H1 (cell line): ENCODE measurements around the gene VASN. TPM values are rescaled to one million over a fixed set of nuclear protein-coding genes. Genes with fewer than 3 reads are reported as not detected.

Source experiments
- CTCF ChIA-PET: fragments of 300-600 bp; sonication (Branson Sonifier 250); formaldehyde crosslinking; loops from one replicate; lab custom pipeline; 2021; ENCODE audit not compliant: partially characterized antibody; lab: Charles Lee
- POLR2A ChIA-PET: fragments of 300-600 bp; sonication (Branson Sonifier 250); formaldehyde crosslinking; loops from one replicate; lab custom pipeline; 2021; ENCODE audit warnings: inconsistent platforms; ENCODE audit not compliant: partially characterized antibody; lab: Charles Lee
- DNase-seq, 2 experiments: peaks; one replicate each; pipeline versions ENCODE4 v3.0.0 to v3.0.0-alpha.2; 2010 to 2022; ENCODE audit warnings: low spot score in 2 of 2, low read depth in 1 of 2, mixed read lengths in 1 of 2
- FAIRE-seq: peaks from 2 replicates; lab custom pipeline; 2011; peaks lifted over from hg19 to GRCh38; lab: Jason Lieb, UNC
- H2AFZ ChIP-seq: 2 replicates; pipeline ENCODE4 v1.8.1; 2012; ENCODE audit warnings: low read length, inconsistent platforms
- H2AK5ac ChIP-seq: 2 replicates; pipeline ENCODE4 v1.6.1; 2013; ENCODE audit warnings: low read depth, low read length
- H2BK120ac ChIP-seq: replicated peaks from 2 replicates; pipeline ENCODE3; 2013; ENCODE audit warnings: low read depth, low read length, inconsistent platforms
- H2BK12ac ChIP-seq: 2 replicates; pipeline ENCODE4 v1.6.1; 2013; ENCODE audit warnings: low read depth, low read length
- H2BK15ac ChIP-seq: 2 replicates; pipeline ENCODE4 v1.6.1; 2013; ENCODE audit warnings: low read length
- H2BK20ac ChIP-seq: 2 replicates; pipeline ENCODE4 v1.6.1; 2013; ENCODE audit warnings: low read length
- H2BK5ac ChIP-seq: 2 replicates; pipeline ENCODE4 v1.6.1; 2013; ENCODE audit warnings: low read depth, low read length
- H3K14ac ChIP-seq: 2 replicates; pipeline ENCODE4 v1.6.1; 2013; ENCODE audit warnings: inconsistent platforms; ENCODE audit not compliant: insufficient read length
- H3K18ac ChIP-seq: 2 replicates; pipeline ENCODE4 v1.6.1; 2013; ENCODE audit warnings: low read length; ENCODE audit errors: extremely low read depth
- H3K23ac ChIP-seq: 2 replicates; pipeline ENCODE4 v1.6.1; 2013; ENCODE audit warnings: inconsistent platforms; ENCODE audit not compliant: insufficient read length
- H3K23me2 ChIP-seq: 2 replicates; pipeline ENCODE4 v1.6.1; 2013; ENCODE audit warnings: low read depth, low read length
- H3K27ac ChIP-seq: 2 replicates; pipeline ENCODE4 v1.6.1; 2011; ENCODE audit warnings: low read depth, low read length, inconsistent platforms
- H3K27me3 ChIP-seq, 4 experiments: replicated peaks in 1 of 4; 1 replicate in 1 of 4; 2 replicates in 3 of 4; pipeline versions ENCODE4 v1.6.1 to v1.8.1; 2011 to 2013; ENCODE audit warnings: low read length in 3 of 4, mild to moderate bottlenecking in 3 of 4, inconsistent platforms in 2 of 4, mixed read lengths in 2 of 4, moderate library complexity in 1 of 4; ENCODE audit not compliant: control insufficient read depth in 3 of 4, insufficient read depth in 3 of 4; ENCODE audit errors: extremely low read depth in 1 of 4
- H3K36me3 ChIP-seq, 4 experiments: 2 replicates each; pipeline versions ENCODE4 v1.6.1 to v1.8.1; 2011 to 2013; ENCODE audit warnings: mild to moderate bottlenecking in 4 of 4, low read length in 3 of 4, moderate library complexity in 2 of 4, control low read depth in 1 of 4, inconsistent platforms in 1 of 4; ENCODE audit not compliant: insufficient read depth in 4 of 4, control insufficient read depth in 2 of 4
- H3K4ac ChIP-seq: replicated peaks from 2 replicates; pipeline ENCODE3; 2013; ENCODE audit warnings: low read length, low read depth, mixed read lengths, inconsistent platforms; ENCODE audit not compliant: insufficient read length
- H3K4me1 ChIP-seq, 4 experiments: replicated peaks in 1 of 4; 1 replicate in 1 of 4; 2 replicates in 3 of 4; pipeline versions ENCODE4 v1.6.1 to v1.8.1; 2011 to 2013; ENCODE audit warnings: low read length in 3 of 4, inconsistent platforms in 2 of 4, mixed read lengths in 1 of 4; ENCODE audit not compliant: insufficient read depth in 4 of 4, control insufficient read depth in 3 of 4
- H3K4me2 ChIP-seq, 2 experiments: 2 replicates each; pipeline versions ENCODE4 v1.6.1 to v1.8.1; 2011 to 2013; ENCODE audit warnings: low read depth in 2 of 2, low read length in 2 of 2, control low read depth in 1 of 2, inconsistent platforms in 1 of 2, mild to moderate bottlenecking in 1 of 2; ENCODE audit not compliant: insufficient read depth in 1 of 2
- H3K4me3 ChIP-seq, 4 experiments: fragments of 200-600, 300-600 bp in 1 of 4; sonication (generic), shearing (Covaris generic), sonication (Bioruptor Twin) in 1 of 4; 2 replicates each; pipeline versions ENCODE4 v1.5.1 to v1.8.1; 2011 to 2016; ENCODE audit warnings: low read length in 4 of 4, low read depth in 3 of 4, control low read depth in 2 of 4, inconsistent platforms in 2 of 4, mild to moderate bottlenecking in 2 of 4, mixed read lengths in 1 of 4, moderate library complexity in 1 of 4; ENCODE audit not compliant: insufficient read depth in 2 of 4; ENCODE audit errors: extremely low read depth in 1 of 4
- H3K56ac ChIP-seq: replicated peaks from 2 replicates; pipeline ENCODE3; 2013; ENCODE audit warnings: low read depth, mild to moderate bottlenecking, mixed read lengths, low read length, inconsistent platforms; ENCODE audit not compliant: insufficient read length
- H3K79me1 ChIP-seq: 2 replicates; pipeline ENCODE4 v1.6.1; 2013; ENCODE audit warnings: low read depth, low read length, control low read depth
- H3K79me2 ChIP-seq, 2 experiments: 2 replicates each; pipeline versions ENCODE4 v1.6.1 to v1.8.1; 2012 to 2013; ENCODE audit warnings: low read length in 2 of 2, mild to moderate bottlenecking in 2 of 2, inconsistent platforms in 1 of 2; ENCODE audit not compliant: insufficient read depth in 2 of 2, control insufficient read depth in 1 of 2
- H3K9ac ChIP-seq, 4 experiments: replicated peaks in 1 of 4; 1 replicate in 1 of 4; 2 replicates in 3 of 4; pipeline versions ENCODE4 v1.6.1 to v1.8.1; 2011 to 2013; ENCODE audit warnings: low read depth in 3 of 4, low read length in 3 of 4, control low read depth in 2 of 4, mild to moderate bottlenecking in 2 of 4, moderate library complexity in 2 of 4, inconsistent platforms in 1 of 4; ENCODE audit errors: extremely low read depth in 1 of 4
- H3K9me3 ChIP-seq, 2 experiments: 2 replicates each; pipeline versions ENCODE4 v1.6.1 to v1.8.1; 2012 to 2013; ENCODE audit warnings: mild to moderate bottlenecking in 2 of 2, moderate library complexity in 2 of 2, control low read depth in 1 of 2, inconsistent platforms in 1 of 2, low read depth in 1 of 2, low read length in 1 of 2, mixed read lengths in 1 of 2; ENCODE audit not compliant: insufficient read depth in 2 of 2
- H4K20me1 ChIP-seq, 2 experiments: replicated peaks in 1 of 2; 2 replicates each; pipeline versions ENCODE3 to v1.8.1; 2011 to 2013; ENCODE audit warnings: inconsistent platforms in 2 of 2, low read length in 2 of 2, mild to moderate bottlenecking in 1 of 2; ENCODE audit not compliant: insufficient read depth in 2 of 2, control insufficient read depth in 1 of 2
- H4K5ac ChIP-seq: 2 replicates; pipeline ENCODE4 v1.6.1; 2013; ENCODE audit warnings: low read length, low read depth, mixed read lengths, inconsistent platforms; ENCODE audit not compliant: insufficient read length
- H4K8ac ChIP-seq: 2 replicates; pipeline ENCODE4 v1.8.0; 2013; ENCODE audit warnings: mild to moderate bottlenecking, moderate library complexity, low read length, inconsistent platforms; ENCODE audit not compliant: insufficient read depth; ENCODE audit errors: extremely low read depth
- H4K91ac ChIP-seq: replicated peaks from 2 replicates; pipeline ENCODE3; 2013; ENCODE audit warnings: low read length, mixed read lengths, inconsistent platforms; ENCODE audit not compliant: insufficient read length
- FOSL1 ChIP-seq: IDR thresholded peaks from 2 replicates; pipeline ENCODE4 v1.6.1; 2011; ENCODE audit warnings: mild to moderate bottlenecking, low read depth, low read length, moderate library complexity; ENCODE audit not compliant: insufficient read depth
- WGBS, 2 experiments: shearing (Covaris generic) in 1 of 2; methylation state at CpG; one replicate each; pipeline versions ENCODE4 v1.1.6 to v1.1.7; 2013 to 2015; ENCODE audit warnings: low lambda C conversion rate in 2 of 2, mixed read lengths in 2 of 2, inconsistent platforms in 1 of 2, low coverage in 1 of 2, missing lambda C conversion rate in 1 of 2; ENCODE audit not compliant: insufficient replicate concordance in 2 of 2, insufficient coverage in 1 of 2, insufficient read length in 1 of 2; ENCODE audit errors: extremely low coverage in 1 of 2, missing lambda C conversion rate in 1 of 2; 5-methylcytosine and 5-hydroxymethylcytosine counted together
- polyA plus RNA-seq, 7 experiments: library from polyadenylated mRNA; depleted of rRNA in 3 of 7; stranded (reverse) in 5 of 7; unstranded in 2 of 7; fragments of >200 nt in 5 of 7; fragments of 200-250 nt in 2 of 7; gene quantifications; 1 replicate in 5 of 7; 2 replicates in 1 of 7; 4 replicates in 1 of 7; pipeline versions ENCODE4 v1.2.1 to v1.2.3, GENCODE V29; 2011 to 2013; ENCODE audit warnings: missing spikeins in 2 of 7, mixed read lengths in 2 of 7
- total RNA-seq: library from RNA; stranded (reverse); fragmentation: NEBNext Ultra II Directional; extraction: Animal tissue kit (Norgen Biotek cat#: 25700); gene quantifications from 2 replicates; pipeline ENCODE4 v1.2.1, GENCODE V29; 2021

The VASN gene
- total and polyA plus RNA-seq, 2 of the 8 experiments (the other 6 are each of a cell fraction or from before 2014, with no cell fraction given) = 9.6 to 11.3 TPM

GRCh38 chr16:4393240-4393600 lies 21.6 kb downstream of the VASN start:
- H3K4me1 ChIP-seq = peaks cover 12 to 49% (median 43%) of the 10 kb centered on the region in 4 experiments
- H3K4me3 ChIP-seq = peak overlapping the region in 1 of 4 experiments; percentile 25; a peak in 1 of 8 replicates
- peak overlapping the region; percentile 67 for H2AK5ac ChIP-seq
- peak overlapping the region; percentile 3; the same call in 1 of the 2 replicates for H2BK15ac ChIP-seq
- H2AFZ ChIP-seq = no peak overlapping the region
- no peaks in the 10 kb centered on the region for H3K9me3 ChIP-seq
- H2BK20ac ChIP-seq = peak overlapping the region; percentile 88
- peak overlapping the region; percentile 89 for H3K18ac ChIP-seq
- ChIA-PET POLR2A (interaction anchor here (0.6 to 11.9 kb wide), 30 partner anchors 9 to 139 kb away, joined by 3 to 223 read pairs (median 5); partner anchors contain the start of genes GLIS2, HMOX2, PAM16 and VASN), CTCF (interaction anchor here (0.8 to 24.8 kb wide), 16 partner anchors 11 to 453 kb away, joined by 3 to 659 read pairs (median 5); partner anchors contain the start of gene PAM16)
- H3K23ac ChIP-seq = no peak overlapping the region
- H4K91ac ChIP-seq = peak overlapping the region; percentile 69
- no peaks in the 10 kb centered on the region for H3K27me3 ChIP-seq
- peak overlapping the region in 2 of 4 experiments; percentile 3 to 42; a peak in 4 of 7 replicates for H3K9ac ChIP-seq
- WGBS, 2 experiments = 72% methylated on average over 6 of the region's 6 CpGs; no CpG with 5 or more reads in 1 of the 2 experiments
- no peaks in the 10 kb centered on the region for H4K20me1 ChIP-seq
- TF ChIP-seq FOSL1 = no peak
- FAIRE-seq (no peak), DNase-seq (no peak)
- H3K36me3 ChIP-seq = no peaks in the 10 kb centered on the region
- H2BK12ac ChIP-seq = peak overlapping the region; percentile 99
- peak overlapping the region; percentile 90 for H3K27ac ChIP-seq
- peak overlapping the region; percentile 4 to 47; a peak in 2 of 4 replicates for H3K4me2 ChIP-seq
- no peak overlapping the region for H3K14ac ChIP-seq
- no peaks in the 10 kb centered on the region for H3K79me2 ChIP-seq
- H4K8ac ChIP-seq = peak overlapping the region; percentile 76
- peak overlapping the region; percentile 85 for H2BK120ac ChIP-seq
- peak overlapping the region; percentile 49 for H3K4ac ChIP-seq
- H4K5ac ChIP-seq = peak overlapping the region; percentile 12
- H3K56ac ChIP-seq = no peak overlapping the region
- H3K79me1 ChIP-seq = no peaks in the 10 kb centered on the region
- H3K23me2 ChIP-seq = no peaks in the 10 kb centered on the region
- peak overlapping the region; percentile 98 for H2BK5ac ChIP-seq
